Measurements from ENCODE around the gene RAB37. TPM values are rescaled to one million over a fixed set of nuclear protein-coding genes. Genes with fewer than 3 reads are reported as not detected.

RAB37 gene
- total RNA-seq, 1 experiment from 2014 or later: 8.9 TPM

- TF ChIP-seq E2F5 (CRISPR knock-in tag; IDR thresholded peaks at IDR 0.05): no peak
- TF ChIP-seq USF1 (CRISPR knock-in tag; IDR thresholded peaks at IDR 0.05): no peak
- TF ChIP-seq MXD4 (CRISPR knock-in tag; IDR thresholded peaks at IDR 0.05; ENCODE audit: borderline replicate concordance): no peak
- no peak for TF ChIP-seq FOXP1 (CRISPR knock-in tag; IDR thresholded peaks at IDR 0.05; ENCODE audit: borderline replicate concordance)
- no peak for TF ChIP-seq NR3C1 (CRISPR knock-in tag; conservative IDR thresholded peaks at IDR 0.05; ENCODE audit: low read depth)
- no peak for TF ChIP-seq NFE2L1 (CRISPR knock-in tag; IDR thresholded peaks at IDR 0.05)
- TF ChIP-seq USF2 (CRISPR knock-in tag; IDR thresholded peaks at IDR 0.05): no peak
- TF ChIP-seq SMAD3 (CRISPR knock-in tag; IDR thresholded peaks at IDR 0.05; ENCODE audit: borderline replicate concordance): no peak
Observed at GRCh38 chr17:74695629-74696028, 41.4 kb upstream of the RAB37 start (continued).

- H3K9me3 Mint-ChIP-seq: peaks cover 8% of the 10 kb centered on the region; the same call in 1 of the 2 replicates
- no peak for TF ChIP-seq FOXP1 (CRISPR knock-in tag; IDR thresholded peaks at IDR 0.05; ENCODE audit: borderline replicate concordance)
- TF ChIP-seq PRRX2 (CRISPR knock-in tag; IDR thresholded peaks at IDR 0.05): no peak
- no peak for TF ChIP-seq ZNF671 (CRISPR knock-in tag; IDR thresholded peaks at IDR 0.05)
- peaks cover 11% of the 10 kb centered on the region for H3K27me3 Mint-ChIP-seq (ENCODE audit: low read depth)
- no peak overlapping the region for H3K27ac Mint-ChIP-seq
- H3K4me1 Mint-ChIP-seq: no peaks in the 10 kb centered on the region
- ChIA-PET POLR2A (no interaction called here), CTCF (interaction anchor here (1.4 kb wide), 1 partner anchor 40 kb away, joined by 3 read pairs; no protein-coding TSS in a partner anchor)
- ATAC-seq (no peak), DNase-seq (ENCODE audit: low spot score) (no peak)
- H3K4me3 Mint-ChIP-seq: no peak overlapping the region
- H3K36me3 Mint-ChIP-seq: no peaks in the 10 kb centered on the region
Observed at GRCh38 chr17:74697515-74697914, 39.5 kb upstream of the RAB37 start.

GRCh38 chr17:74698069-74698468, 39.0 kb upstream of the RAB37 start:
- peaks cover 10% of the 10 kb centered on the region for H3K27me3 Mint-ChIP-seq (ENCODE audit: low read depth)
- CTCF ChIA-PET: interaction anchor here (0.6 to 1.4 kb wide), 2 partner anchors 41 to 247 kb away, joined by 3 read pairs; no protein-coding TSS in a partner anchor
- peaks cover 8% of the 10 kb centered on the region; the same call in 1 of the 2 replicates for H3K9me3 Mint-ChIP-seq
- no peak overlapping the region for H3K27ac Mint-ChIP-seq
- H3K36me3 Mint-ChIP-seq: no peaks in the 10 kb centered on the region
- TF ChIP-seq ZNF232 (CRISPR knock-in tag; IDR thresholded peaks at IDR 0.05) (no peak), ZNF317 (CRISPR knock-in tag; IDR thresholded peaks at IDR 0.05; ENCODE audit: borderline replicate concordance, low read depth) (no peak), ATF6 (CRISPR knock-in tag; IDR thresholded peaks at IDR 0.05) (no peak)
- no peaks in the 10 kb centered on the region for H3K4me1 Mint-ChIP-seq
- H3K4me3 Mint-ChIP-seq: no peak overlapping the region
- DNase-seq (ENCODE audit: low spot score): no peak
- POLR2A ChIA-PET: no interaction called here
- no peak for ATAC-seq

- Mint-ChIP-seq H3K4me3 (no peak overlapping the region), H3K27me3 (ENCODE audit: low read depth) (peaks cover 8% of the 10 kb centered on the region), H3K27ac (no peak overlapping the region), H3K36me3 (no peaks in the 10 kb centered on the region), H3K4me1 (no peaks in the 10 kb centered on the region), H3K9me3 (peaks cover 3% of the 10 kb centered on the region; the same call in 1 of the 2 replicates)
- POLR2A ChIA-PET: no interaction called here
- ATAC-seq (no peak), DNase-seq (ENCODE audit: low spot score) (no peak)
- no peak for TF ChIP-seq ATF2 (CRISPR knock-in tag; IDR thresholded peaks at IDR 0.05; ENCODE audit: borderline replicate concordance, low read depth)
- CTCF ChIA-PET: no interaction called here
Observed at GRCh38 chr17:74699236-74699635, 37.8 kb upstream of the RAB37 start.

Data from WTC11 (cell line).